ENCODE results near the gene METTL27. TPM values are rescaled to one million over a fixed set of nuclear protein-coding genes. Genes with fewer than 3 reads are reported as not detected.
"Not testable (repeated sequence)": the region's sequence is repeated elsewhere in the genome, so short reads cannot be mapped to it uniquely, and the experiment has no call there.

Gene METTL27
- total and polyA plus RNA-seq, 4 donors: 1.0 to 1.7 (median 1.6) TPM

GRCh38 chr7:73885433-73885974 lies 43.2 kb upstream of the METTL27 start:
- DNase-seq (ENCODE audit: low spot score): no peak
- Histone ChIP-seq H3K4me3 (ENCODE audit: low read depth in 1 of 3, low read length in 3 of 3) (no peak overlapping the region), H3K36me3 (ENCODE audit: control insufficient read depth in 4 of 4, insufficient read depth in 3 of 4, low read depth in 1 of 4, low read length in 3 of 4) (no peaks in the 10 kb centered on the region), H3K9ac (ENCODE audit: low read depth in 1 of 2, low read length in 2 of 2) (no peak overlapping the region), H3K27ac (ENCODE audit: low read depth in 1 of 2, low read length in 2 of 2) (no peak overlapping the region), H3K27me3 (ENCODE audit: control insufficient read depth in 4 of 4, insufficient read depth in 4 of 4, low read length in 3 of 4) (no peaks in the 10 kb centered on the region), H3K4me1 (ENCODE audit: control insufficient read depth in 4 of 4, insufficient read depth in 4 of 4, low read length in 3 of 4) (peaks cover 6 to 12% (median 10%) of the 10 kb centered on the region in 4 donors), H3K9me3 (ENCODE audit: control insufficient read depth in 4 of 4, low read length in 3 of 4) (no peaks in the 10 kb centered on the region)
- TF ChIP-seq HNF4G (IDR thresholded peaks at IDR 0.05): no peak
- no peak for TF ChIP-seq RAD21 (IDR thresholded peaks at IDR 0.05)
- TF ChIP-seq HNF4A (conservative IDR thresholded peaks at IDR 0.05): no peak
- TF ChIP-seq REST (IDR thresholded peaks at IDR 0.05): no peak
- TF ChIP-seq FOXA2 (IDR thresholded peaks at IDR 0.05): no peak
- 95% methylated on average over 3 of the region's 3 CpGs for WGBS

GRCh38 chr7:73884867-73885422 lies 42.6 kb upstream of the METTL27 start:
- H3K9me3 ChIP-seq (ENCODE audit: control insufficient read depth in 4 of 4, low read length in 3 of 4); H3K4me3 ChIP-seq (ENCODE audit: low read depth in 1 of 3, low read length in 3 of 3); H3K9ac ChIP-seq (ENCODE audit: low read depth in 1 of 2, low read length in 2 of 2); DNase-seq (ENCODE audit: low spot score); H3K27me3 ChIP-seq (ENCODE audit: control insufficient read depth in 4 of 4, insufficient read depth in 4 of 4, low read length in 3 of 4); H3K36me3 ChIP-seq (ENCODE audit: control insufficient read depth in 4 of 4, insufficient read depth in 3 of 4, low read depth in 1 of 4, low read length in 3 of 4); H3K27ac ChIP-seq (ENCODE audit: low read depth in 1 of 2, low read length in 2 of 2): not testable (repeated sequence)
- H3K4me1 ChIP-seq (ENCODE audit: control insufficient read depth in 4 of 4, insufficient read depth in 4 of 4, low read length in 3 of 4): peaks cover 8 to 18% (median 15%) of the 10 kb centered on the region in 4 donors
- WGBS: 92% methylated on average over 3 of the region's 3 CpGs

DNA sequence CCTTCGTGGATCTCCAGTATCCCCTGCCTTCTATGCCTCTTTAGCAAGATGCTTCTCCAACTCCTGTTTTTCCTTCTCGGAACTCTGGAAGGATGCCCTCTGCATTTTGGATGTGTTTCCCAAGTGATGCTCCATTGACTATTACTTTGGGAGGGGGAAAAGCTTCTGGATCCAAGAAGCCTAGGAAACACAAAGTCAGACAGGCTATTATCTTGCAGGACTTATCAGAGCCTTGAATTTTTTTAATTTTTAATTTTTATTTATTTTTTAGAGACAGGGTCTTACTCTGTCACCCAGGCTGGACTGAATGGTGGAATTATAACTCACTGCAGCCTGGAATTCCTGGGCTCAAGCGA lies 39.7 kb upstream of the METTL27 start:
- H3K4me3 ChIP-seq (ENCODE audit: low read depth in 1 of 3, low read length in 3 of 3): no peak overlapping the region
- WGBS: 94% methylated on average over 3 of the region's 3 CpGs
- no peak overlapping the region for H3K9ac ChIP-seq (ENCODE audit: low read depth in 1 of 2, low read length in 2 of 2)
- DNase-seq (ENCODE audit: low spot score): no peak
- H3K4me1 ChIP-seq (ENCODE audit: control insufficient read depth in 4 of 4, insufficient read depth in 4 of 4, low read length in 3 of 4): peaks cover 11 to 27% (median 21%) of the 10 kb centered on the region in 4 donors
- no peaks in the 10 kb centered on the region for H3K27me3 ChIP-seq (ENCODE audit: control insufficient read depth in 4 of 4, insufficient read depth in 4 of 4, low read length in 3 of 4)
- TF ChIP-seq RAD21 (IDR thresholded peaks at IDR 0.05) (no peak), REST (IDR thresholded peaks at IDR 0.05) (no peak)
- H3K9me3 ChIP-seq (ENCODE audit: control insufficient read depth in 4 of 4, low read length in 3 of 4): no peaks in the 10 kb centered on the region
- no peaks in the 10 kb centered on the region for H3K36me3 ChIP-seq (ENCODE audit: control insufficient read depth in 4 of 4, insufficient read depth in 3 of 4, low read depth in 1 of 4, low read length in 3 of 4)
- H3K27ac ChIP-seq (ENCODE audit: low read depth in 1 of 2, low read length in 2 of 2): no peak overlapping the region

Data from liver (tissue), 9 donors.